Forelimb muscle (tissue), 1 donor: ENCODE results near the gene LCN15. TPM values are rescaled to one million over a fixed set of nuclear protein-coding genes. Genes with fewer than 3 reads are reported as not detected.
"Not testable (repeated sequence)": the region's sequence is repeated elsewhere in the genome, so short reads cannot be mapped to it uniquely, and the experiment has no call there.

Experiments used
- DNase-seq: peaks from one replicate; pipeline ENCODE4 v3.0.0-alpha.2; 2013; ENCODE audit warnings: low read depth
- polyA plus RNA-seq: library from polyadenylated mRNA; unstranded; fragments of 120-200 nt; gene quantifications from one replicate; pipeline ENCODE4 v1.2.1, GENCODE V29; 2013; ENCODE audit not compliant: insufficient read length

Gene LCN15
- polyA plus RNA-seq, 1 donor = 0.49 TPM

DNA sequence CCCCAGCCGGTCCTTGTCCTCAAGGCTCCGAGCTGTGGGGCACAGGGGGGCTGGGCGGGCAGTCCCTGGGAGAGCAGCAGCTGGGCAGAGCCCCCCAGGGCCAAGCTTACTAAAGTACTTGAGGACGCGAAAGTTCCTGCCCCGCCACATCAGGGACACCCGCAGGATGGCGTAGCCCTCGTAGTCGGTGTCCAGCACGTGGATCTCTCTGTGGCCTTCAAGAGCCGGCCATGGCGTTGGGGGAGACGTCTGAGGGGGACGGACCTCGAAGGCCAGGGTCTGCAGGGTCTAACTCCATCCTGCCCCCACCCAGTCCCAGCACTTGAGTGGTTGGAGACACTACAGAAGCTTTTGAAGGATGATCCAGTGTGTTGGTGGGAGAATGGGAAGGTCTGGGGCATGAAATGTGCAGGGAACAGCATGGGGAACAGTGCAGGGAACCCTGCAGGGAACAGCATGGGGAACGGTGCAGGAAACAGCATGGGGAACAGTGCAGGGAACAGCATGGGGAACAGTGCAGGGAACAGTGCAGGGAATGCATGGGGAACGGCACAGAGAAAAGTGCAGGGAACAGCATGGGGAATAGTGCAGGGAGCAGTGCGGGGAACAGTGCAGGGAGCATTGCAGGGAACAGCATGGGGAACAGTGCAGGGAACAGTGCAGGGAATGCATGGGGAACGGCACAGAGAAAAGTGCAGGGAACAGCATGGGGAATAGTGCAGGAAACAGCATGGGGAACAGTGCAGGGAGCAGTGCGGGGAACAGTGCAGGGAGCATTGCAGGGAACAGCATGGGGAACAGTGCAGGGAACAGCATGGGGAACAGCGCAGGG lies 8.8 kb downstream of the LCN15 start:
- DNase-seq = not testable (repeated sequence)

DNA sequence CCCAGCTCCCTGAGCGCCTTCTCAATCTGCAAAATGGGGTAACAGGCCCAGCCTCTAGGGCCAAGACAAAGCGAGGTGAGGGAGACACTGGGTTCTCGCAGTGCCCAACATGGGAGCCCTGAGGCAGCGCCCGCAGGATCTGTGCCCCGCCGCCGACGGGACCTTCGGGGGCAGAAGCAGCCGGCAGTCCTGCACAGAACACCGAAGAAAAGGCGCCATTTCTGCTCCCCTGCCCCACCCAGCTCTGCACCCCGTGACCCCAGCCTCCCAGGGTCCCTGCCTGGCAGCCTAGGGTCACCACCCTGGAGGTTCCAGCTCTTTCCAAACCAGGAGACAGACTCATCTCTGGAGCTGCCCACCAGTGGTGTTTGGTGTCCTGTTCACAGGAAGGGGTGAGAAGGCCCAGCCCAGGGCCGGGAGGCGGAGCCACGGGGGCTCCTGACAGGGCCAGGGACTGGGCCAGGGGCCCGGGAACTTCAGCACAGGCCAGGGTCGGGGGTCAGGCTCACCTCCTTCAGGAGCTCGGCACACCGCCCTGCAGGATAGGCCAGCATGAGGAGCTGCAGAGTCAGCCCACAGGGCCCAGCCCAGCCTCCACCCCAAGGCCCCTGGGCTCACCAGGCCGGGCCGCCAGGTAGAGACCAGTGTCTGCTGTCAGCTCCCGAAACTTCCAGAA lies 9.6 kb downstream of the LCN15 start:
- no peak for DNase-seq

DNA sequence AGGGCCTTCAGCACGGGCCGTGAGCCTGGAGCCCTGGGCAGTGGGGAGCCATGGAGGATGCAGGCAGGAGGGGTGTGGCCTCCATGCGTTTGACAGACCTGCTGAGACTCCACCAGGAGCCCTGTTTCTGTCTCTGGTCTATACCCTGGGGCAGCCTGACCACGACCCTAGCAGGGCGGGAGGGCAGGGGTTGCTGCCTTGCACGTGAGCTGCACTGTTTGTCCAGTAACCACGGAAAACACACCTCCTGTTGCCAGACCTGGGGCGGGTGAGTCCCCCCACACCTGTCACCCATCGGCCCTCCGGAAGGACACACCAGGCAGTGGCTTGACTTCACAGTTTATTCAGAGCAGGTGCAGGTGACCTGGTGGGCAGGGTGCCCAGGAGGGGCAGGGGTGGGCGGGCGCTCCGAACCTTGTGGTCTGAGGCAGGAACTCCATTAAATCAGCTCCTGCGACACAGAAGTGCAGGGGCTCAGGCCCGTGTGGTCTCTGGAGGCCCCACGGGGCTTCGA lies 10.2 kb downstream of the LCN15 start:
- DNase-seq = no peak

DNA sequence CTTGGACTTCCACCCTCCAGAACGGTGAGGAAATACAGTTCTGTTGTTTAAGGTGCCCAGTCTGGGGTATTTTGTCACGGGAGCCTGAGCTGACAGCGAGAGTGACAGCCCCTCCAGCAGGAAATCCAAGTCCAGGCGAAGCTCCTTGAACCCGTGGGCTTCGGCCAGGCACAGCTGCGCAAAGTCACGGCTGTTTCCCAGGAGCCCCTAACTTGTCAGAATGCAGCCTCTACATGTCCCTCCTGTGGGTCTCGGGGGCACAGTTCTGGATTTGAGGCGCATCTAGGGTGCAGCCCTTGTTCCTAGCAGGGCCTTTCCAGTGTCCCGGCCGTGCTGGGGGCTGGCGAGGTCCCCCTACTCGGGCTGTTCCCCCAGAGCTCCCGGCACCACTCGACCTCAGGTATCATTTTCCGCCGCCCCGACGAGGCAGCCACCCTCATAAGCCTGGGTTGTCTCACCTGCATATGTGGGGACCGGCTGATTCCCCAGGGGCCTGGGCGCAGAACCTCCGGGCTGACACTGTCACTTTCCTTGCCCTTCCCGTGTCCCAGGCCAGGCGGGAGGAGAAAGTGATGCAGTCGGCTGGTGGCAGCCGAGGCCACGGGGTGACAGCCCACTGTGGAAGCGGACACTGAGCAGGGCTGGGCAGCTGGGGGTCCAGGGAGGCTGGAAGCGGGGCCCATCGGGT lies 10.8 kb downstream of the LCN15 start:
- no peak for DNase-seq

DNA sequence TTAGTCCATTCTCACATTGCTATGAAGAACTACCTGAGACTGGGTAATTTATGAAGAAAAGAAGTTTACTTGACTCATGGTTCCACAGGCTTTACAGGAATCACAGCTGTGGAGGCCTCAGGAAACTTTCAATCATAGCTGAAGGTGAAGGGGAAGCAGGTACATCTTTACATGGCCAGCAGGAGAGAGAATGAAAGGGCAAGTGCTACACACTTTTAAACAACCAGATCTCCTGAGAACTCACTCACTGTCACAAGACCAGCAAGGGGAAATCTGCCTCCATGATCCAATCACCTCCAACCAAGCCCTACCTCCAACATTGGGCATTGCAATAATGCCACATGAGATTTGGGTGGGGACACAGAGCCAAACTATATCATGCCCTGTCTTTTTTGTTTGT lies 12.5 kb downstream of the LCN15 start:
- no peak for DNase-seq

DNA sequence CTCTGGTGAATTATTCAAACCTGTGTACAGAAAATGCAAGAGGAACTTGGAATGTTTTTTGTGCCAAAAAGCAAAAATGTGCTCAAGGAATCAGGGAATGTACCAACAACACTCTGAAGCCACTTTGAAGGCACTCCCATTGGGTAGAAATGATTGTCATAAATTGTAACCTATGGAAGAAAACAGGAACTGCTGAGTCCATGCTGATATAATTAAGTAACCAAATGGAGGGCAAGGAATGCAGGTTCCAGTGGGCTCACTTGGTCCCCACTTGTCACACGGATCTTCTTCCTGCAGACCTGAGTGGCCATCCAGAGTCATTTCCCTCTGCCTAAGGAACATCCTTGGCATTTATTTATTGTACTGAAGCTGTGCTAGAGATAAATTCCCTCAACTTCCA lies 13.1 kb downstream of the LCN15 start:
- DNase-seq = no peak

DNA sequence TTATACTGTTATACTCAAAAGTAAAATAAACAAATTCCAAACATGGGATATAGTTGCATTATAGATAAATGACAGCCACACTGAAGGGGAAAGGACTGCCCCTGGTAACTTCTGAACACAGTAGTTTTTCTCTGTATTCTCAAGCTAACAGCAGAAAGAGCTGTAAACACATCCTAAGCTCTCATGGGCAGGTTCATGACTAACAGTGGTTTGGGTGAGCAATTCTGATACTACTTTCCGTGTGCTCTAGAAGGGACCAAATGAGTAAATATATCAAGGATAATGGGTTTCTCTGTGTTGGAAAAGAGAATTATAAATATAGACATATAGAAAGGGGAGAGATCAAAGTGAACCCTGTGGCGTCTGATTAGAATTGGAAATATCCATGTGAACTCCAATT lies 13.8 kb downstream of the LCN15 start:
- no peak for DNase-seq

DNA sequence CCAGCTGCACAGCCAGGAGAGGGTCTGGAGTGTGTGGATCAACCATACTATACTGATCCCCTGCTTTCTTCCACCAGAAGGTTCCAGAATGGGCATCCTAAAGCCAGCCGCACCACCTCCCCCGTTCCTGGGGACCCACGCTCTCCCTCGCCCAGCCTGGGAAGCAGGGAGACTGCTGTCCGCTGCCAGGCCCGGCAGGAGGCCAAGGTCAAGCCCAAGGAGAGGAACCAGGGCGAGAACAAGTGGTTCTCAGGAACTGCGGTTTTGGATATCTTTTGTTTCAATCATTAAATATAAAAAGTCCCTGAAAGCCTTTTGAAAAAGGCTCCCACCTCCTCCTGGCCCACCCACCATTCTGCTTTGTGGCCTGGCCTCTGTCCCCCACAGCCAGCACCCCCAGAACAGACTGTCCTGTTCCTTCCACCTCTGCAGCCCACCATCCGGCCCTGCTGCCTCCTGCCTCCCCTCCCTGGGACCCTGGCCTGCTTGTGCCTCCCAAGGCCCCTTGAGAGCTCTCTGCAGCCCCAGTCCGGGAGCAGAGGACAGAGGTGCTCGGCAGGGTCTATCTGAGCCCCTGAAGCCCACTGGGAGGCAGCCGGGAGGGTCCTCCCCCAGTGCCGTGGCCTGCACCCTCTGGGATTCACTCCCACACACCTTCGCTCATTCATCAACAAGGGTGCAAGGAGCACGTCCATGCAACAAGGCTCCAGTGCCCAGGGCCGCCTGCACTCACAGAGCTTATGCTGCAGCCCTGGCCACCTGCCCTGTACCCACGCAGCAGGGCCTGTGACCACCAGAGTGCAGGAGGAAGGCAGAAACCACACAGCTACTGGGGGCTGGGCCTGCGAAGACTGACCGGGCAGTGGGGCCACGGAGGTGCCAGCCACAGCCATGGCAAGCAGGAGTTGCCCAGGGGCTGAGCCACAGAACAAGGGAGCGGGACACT lies 15.4 kb downstream of the LCN15 start:
- DNase-seq = no peak

DNA sequence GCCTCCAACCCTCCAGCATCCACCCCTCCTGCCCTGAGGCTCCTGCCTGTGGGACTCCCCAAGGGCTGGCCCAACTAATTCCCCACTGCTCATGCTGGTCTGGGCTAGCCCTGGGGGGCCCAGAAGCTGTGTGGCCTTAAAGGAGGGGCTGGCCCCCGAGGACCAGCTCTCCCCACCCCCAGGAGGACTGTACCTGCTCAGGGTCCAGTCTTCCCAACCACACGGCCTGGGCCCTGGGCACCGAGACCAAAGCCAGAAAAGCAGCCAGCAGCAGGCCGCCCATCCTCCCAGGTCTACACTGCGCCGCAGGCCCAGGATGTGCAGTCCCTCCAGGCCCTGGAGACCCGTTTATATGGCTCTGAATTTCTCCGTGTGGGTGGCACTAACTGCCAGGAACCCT lies 16.1 kb downstream of the LCN15 start, which contains the start of gene LCN6:
LCN6 (minus strand) TSS at position 325 of the 400 bp plus-strand sequence; CDS start at position 283, 42 bp downstream.
- no peak for DNase-seq

DNA sequence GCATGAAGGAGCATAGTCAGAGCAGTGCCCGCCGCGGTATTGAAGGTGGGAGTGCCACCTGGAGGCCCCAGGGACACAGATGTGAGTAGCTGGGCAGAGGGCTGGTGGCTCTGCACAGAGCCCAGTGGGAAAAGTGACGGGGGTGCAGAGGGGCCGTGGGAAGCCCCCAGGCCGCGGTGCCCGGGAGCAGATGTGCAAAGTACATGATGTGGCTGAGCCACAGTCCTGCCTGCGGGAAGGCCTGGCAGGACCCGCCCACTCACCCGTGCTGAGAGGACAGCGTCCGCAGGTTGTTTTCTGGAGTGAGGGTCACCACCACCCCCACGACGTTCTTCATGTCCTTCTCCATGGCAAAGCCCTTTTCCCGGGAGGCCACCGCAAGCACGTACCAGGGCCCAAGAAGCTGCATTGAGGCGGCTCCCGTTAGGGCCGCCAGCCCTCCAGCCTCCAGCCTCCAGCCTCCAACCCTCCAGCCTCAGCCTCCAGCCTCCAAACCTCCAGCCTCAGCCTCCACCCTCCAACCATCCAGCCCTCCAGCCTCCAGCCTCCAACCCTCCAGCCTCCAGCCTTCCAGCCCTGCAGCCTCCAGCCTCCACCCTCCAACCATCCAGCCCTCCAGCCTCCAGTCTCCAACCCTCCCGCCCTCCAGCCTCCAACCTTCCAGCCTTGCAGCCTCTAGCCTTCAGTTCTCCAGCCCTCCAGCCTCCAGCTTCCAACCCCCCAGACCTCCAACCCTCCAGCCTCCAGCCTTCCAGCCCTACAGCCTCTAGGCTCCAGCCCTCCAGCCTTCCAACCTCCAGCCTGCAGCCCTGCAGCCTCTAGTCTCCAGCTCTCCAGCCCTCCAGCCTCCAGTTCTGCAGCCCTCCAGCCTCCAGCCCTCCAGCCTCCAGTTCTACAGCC lies 16.9 kb downstream of the LCN15 start:
- no peak for DNase-seq

DNA sequence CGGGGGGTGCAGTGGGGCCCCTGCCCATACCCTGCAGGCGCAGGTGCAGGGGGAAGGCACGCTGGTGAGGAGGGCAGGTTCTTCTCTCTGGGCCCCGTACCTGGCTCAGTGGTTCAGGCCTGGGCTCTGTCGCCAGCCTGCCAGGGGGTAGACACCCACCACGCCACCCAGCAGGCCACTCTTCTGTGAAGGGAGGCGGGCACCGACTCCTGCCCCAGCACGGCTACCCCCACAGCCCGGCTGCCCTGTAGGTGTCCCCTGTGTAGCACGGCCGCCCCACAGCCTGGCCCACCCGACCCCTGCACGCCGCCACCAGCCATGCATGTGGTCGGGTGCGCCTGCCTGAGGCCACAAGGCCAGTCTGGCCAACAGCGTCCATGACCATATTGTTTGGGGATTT lies 17.7 kb downstream of the LCN15 start:
- DNase-seq = no peak

DNA sequence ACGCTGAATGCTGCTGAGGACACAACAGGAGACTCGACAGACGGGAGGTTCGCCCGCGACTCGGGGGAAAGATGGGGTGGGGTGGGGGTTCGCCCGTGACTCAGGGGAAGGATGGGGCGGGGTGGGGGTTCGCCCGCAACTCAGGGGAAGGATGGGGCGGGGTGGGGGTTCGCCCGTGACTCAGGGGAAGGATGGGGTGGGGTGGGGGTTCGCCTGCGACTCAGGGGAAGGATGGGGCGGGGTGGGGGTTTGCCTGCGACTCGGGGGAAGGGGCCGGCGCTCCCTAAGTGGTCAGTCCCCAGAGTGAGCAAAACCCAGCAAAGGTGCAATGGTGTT lies 18.2 kb downstream of the LCN15 start:
- no peak for DNase-seq

DNA sequence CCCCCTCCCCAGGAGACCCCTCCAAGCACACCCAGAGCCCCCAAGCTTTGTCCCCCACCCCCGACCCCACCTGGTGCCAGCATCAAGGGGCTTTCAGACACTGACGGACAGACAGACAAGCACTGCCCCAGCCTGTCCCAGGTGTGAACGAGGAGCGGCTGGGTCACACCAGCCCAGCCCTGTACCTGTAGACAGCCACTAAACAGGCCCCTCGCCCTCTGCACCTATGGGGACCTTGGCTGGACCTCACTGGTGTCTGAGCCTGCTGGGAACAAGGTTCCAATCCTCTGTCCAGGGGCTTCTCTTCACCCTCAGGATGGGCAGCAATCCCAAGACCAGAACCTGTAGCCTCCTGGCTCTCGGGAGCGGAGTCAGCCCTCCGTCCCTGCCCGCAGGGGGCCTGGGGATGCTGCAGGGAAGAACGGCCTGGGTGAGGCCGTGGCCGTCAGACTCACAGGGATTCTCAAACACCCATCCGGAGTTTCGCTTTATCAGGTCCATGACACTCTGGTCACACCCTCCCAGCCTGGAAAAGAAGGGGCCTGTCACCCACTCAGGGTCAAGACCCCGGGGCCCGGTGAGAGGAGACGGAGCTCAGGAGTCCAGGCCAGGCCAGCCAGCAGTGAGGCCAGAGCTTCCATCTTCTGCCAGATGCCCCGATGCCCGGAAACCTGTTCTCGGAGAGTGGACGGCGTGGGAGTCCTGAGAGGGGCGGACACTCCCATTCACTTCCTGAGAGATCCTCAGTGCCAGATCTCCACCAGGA lies 18.7 kb downstream of the LCN15 start:
- DNase-seq = no peak

DNA sequence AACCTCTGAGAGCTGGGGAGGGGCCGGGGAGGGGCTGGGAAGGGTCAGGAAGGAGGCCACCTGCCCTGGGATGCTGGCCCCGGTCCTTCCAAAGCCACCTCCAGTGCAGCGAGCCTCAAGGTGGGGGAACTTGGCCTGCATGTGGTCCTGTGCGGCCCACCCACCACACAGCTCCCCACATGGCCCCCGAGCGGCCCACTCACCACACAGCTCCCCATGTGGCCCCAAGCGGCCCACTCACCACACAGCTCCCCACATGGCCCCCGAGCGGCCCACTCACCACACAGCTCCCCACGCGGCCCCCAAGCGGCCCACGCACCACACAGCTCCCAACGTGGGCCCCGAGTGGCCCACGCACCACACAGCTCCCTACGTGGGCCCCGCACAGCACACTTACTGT lies 19.5 kb downstream of the LCN15 start:
- DNase-seq = no peak

DNA sequence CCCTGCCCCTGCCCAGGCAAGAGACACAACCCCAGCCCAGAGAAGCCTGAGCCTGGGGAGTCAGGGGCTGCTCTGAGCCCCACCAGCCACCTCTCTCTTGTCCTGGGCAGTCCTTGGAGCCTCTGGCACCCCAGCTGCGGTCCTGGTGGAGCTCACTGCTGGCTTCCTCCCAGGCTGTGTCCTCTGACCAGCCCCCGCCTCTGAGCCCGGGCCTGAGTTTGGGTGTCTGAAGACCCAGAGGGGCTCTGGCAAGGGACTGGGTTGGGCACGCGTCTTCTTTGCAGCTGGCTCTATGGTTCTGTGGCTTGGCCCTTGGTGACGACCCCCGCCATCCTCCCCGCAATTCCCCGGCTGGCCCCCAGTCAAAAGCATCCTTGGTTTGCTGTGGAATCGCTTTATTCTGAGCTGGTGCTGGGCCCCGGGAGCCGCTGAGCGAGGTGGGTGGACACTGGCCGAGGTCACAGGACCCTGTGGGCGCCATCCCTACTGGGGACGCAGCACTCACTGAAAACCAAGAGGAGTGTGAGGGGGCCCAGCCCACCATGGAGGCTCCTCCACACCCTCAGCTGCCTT lies 20.6 kb downstream of the LCN15 start:
- DNase-seq = no peak

DNA sequence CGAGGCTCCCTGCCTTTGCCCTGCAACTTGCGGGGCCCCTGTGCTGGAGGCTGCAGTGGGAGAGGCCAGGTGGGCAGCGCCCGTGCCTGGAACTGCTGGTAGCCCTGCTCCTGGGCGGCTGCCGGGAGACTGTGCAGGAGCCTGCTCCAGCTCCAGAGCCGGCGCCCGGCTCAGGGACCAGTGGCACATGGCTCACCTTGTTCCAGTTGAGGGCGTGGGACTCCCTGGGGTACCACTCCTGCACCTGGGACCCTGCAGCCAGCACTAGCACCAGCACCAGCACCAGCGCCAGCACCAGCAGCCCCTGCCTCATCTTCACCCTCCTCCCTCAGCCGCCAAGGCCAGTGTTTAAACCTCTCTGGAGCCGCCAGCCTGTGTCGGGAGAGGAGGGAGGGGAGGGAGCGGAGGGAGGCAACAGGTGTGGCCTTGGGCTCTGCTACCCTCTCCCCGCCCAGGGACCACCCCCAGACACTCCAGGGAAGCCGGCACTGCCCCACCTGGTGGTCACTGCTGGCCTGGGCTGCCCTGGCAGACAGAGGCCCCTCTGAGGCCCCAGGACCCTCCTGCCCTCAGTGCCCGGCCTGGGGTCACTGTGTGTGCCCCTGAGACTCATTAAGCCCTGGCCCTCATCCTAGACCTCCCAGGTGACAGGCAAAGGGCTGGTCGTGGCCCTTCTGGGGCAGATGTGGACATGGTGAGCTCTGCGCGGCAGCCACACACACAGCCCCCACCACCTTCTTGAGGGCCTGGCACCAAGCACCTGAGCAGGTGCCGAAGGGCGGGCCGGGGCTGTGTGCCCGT lies 21.5 kb downstream of the LCN15 start, which contains the start of gene LCN10:
LCN10 (minus strand) TSS at position 350 of the 801 bp plus-strand sequence; CDS start at position 313, 37 bp downstream.
- DNase-seq = no peak

DNA sequence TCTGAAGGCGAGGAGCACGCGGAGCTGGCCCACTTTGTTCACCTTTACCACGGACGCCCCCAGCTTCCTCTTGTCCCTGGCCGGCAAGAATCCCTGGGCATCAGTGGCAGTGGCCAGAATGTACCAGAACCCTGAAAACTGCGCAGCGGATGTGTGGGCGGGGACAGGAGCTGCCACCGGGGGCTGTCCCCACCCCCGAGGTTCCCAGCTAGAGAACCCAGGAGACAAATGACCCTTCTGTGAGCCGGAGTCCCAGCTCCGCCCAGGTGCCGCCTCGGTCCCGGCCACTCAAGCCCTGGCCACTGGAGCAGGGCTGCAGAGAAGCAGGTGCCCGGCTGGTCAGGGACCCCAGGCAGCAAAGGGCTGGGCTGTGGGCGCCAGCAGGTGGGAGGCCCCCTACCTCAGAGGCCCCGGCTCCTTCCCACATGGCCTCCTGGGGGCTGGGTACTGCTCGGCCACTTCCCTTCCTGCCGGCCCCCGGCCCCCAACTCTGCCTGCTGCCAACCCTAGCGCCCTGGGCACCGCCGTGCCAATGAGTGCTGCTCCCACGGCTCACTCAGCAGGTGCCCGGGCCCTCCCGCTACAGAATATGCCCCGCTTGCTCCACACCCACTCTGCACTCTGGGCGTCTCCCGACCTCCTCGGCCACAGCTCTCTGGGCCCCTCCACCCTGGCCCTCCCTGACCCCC lies 22.3 kb downstream of the LCN15 start:
- DNase-seq = no peak
